Panc1 (cell line): Measurements from ENCODE around the gene BBIP1.

Experiments
- POLR2AphosphoS5 ChIP-seq: IDR thresholded peaks from 2 replicates; pipeline ENCODE4 v1.6.1; 2012; ENCODE audit warnings: mild to moderate bottlenecking, low read depth, low read length, moderate library complexity
- SIN3A ChIP-seq: IDR thresholded peaks from 2 replicates; pipeline ENCODE4 v1.6.1; 2012; ENCODE audit warnings: low read depth, mild to moderate bottlenecking, low read length, moderate library complexity, borderline replicate concordance; ENCODE audit not compliant: insufficient read depth
- TF ChIP-seq, protein P1 (sequence below): fragments of 450-650 bp; IDR thresholded peaks from 2 replicates; pipeline ENCODE4 v1.5.1; 2017; ENCODE audit warnings: mild to moderate bottlenecking
- TF ChIP-seq, protein P2 (sequence below), 2 experiments: IDR thresholded peaks; 2 replicates each; pipeline ENCODE4 v1.6.1; 2011 to 2012; ENCODE audit warnings: low read depth in 2 of 2, control low read depth in 1 of 2, low read length in 1 of 2, mild to moderate bottlenecking in 1 of 2, moderate library complexity in 1 of 2; ENCODE audit not compliant: insufficient read depth in 1 of 2

DNA sequence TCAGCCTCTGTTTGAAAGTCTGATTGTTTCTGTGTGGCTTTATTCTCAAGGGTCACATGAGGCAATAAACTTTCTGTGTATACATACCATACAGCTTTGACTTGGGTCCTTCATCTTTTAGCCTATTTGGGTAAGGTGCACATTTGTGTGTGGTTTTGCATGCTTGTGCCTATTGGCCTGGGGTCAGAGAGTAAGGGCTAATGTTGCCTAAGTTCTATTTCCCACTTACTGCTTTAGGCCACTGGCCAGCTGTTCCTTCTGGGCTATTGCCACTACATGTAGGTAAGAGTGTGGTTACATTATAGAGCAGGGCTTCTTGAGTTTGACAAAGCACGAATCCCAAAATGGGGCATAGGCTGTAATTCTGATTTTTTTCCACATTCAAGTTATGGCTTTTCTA lies 21.8 kb downstream of the BBIP1 start:
- TF ChIP-seq, protein P1, sequence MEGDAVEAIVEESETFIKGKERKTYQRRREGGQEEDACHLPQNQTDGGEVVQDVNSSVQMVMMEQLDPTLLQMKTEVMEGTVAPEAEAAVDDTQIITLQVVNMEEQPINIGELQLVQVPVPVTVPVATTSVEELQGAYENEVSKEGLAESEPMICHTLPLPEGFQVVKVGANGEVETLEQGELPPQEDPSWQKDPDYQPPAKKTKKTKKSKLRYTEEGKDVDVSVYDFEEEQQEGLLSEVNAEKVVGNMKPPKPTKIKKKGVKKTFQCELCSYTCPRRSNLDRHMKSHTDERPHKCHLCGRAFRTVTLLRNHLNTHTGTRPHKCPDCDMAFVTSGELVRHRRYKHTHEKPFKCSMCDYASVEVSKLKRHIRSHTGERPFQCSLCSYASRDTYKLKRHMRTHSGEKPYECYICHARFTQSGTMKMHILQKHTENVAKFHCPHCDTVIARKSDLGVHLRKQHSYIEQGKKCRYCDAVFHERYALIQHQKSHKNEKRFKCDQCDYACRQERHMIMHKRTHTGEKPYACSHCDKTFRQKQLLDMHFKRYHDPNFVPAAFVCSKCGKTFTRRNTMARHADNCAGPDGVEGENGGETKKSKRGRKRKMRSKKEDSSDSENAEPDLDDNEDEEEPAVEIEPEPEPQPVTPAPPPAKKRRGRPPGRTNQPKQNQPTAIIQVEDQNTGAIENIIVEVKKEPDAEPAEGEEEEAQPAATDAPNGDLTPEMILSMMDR = no peak
- no peak for TF ChIP-seq POLR2AphosphoS5
- TF ChIP-seq, protein P2, sequence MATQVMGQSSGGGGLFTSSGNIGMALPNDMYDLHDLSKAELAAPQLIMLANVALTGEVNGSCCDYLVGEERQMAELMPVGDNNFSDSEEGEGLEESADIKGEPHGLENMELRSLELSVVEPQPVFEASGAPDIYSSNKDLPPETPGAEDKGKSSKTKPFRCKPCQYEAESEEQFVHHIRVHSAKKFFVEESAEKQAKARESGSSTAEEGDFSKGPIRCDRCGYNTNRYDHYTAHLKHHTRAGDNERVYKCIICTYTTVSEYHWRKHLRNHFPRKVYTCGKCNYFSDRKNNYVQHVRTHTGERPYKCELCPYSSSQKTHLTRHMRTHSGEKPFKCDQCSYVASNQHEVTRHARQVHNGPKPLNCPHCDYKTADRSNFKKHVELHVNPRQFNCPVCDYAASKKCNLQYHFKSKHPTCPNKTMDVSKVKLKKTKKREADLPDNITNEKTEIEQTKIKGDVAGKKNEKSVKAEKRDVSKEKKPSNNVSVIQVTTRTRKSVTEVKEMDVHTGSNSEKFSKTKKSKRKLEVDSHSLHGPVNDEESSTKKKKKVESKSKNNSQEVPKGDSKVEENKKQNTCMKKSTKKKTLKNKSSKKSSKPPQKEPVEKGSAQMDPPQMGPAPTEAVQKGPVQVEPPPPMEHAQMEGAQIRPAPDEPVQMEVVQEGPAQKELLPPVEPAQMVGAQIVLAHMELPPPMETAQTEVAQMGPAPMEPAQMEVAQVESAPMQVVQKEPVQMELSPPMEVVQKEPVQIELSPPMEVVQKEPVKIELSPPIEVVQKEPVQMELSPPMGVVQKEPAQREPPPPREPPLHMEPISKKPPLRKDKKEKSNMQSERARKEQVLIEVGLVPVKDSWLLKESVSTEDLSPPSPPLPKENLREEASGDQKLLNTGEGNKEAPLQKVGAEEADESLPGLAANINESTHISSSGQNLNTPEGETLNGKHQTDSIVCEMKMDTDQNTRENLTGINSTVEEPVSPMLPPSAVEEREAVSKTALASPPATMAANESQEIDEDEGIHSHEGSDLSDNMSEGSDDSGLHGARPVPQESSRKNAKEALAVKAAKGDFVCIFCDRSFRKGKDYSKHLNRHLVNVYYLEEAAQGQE (IDR thresholded peaks at IDR 0.05; ENCODE audit: insufficient read depth in 1 of 2, low read depth in 2 of 2, low read length in 1 of 2) = no peak
- TF ChIP-seq SIN3A = no peak
